Prostate gland (tissue), 2 donors: Measurements from ENCODE around the gene ABCC4. TPM values are rescaled to one million over a fixed set of nuclear protein-coding genes. Genes with fewer than 3 reads are reported as not detected.

Source experiments
- DNase-seq: peaks from one replicate; pipeline ENCODE4 v3.0.0-alpha.2; 2019; ENCODE audit warnings: low spot score
- H3K27ac ChIP-seq, 2 donors: fragments of 200-600 bp; sonication (generic); 2 replicates each; pipeline ENCODE4 v1.5.1; 2017 to 2019
- H3K27me3 ChIP-seq: fragments of 200-600 bp; sonication (generic); replicated peaks from 2 replicates; pipeline ENCODE4 v1.5.1; 2019; ENCODE audit not compliant: insufficient read depth
- H3K36me3 ChIP-seq, 2 donors: fragments of 200-600 bp; sonication (generic); 1 replicate in 1 of 2; 2 replicates in 1 of 2; pipeline versions ENCODE4 v1.5.1 to v1.8.1; 2017 to 2019
- H3K4me1 ChIP-seq: fragments of 200-600 bp; sonication (generic); replicated peaks from 2 replicates; pipeline ENCODE4 v1.5.1; 2019
- H3K4me3 ChIP-seq, 2 donors: fragments of 200-600 bp; sonication (generic); 2 replicates each; pipeline ENCODE4 v1.5.1; 2017 to 2019
- H3K9me3 ChIP-seq: fragments of 200-600 bp; sonication (generic); 2 replicates; pipeline ENCODE4 v1.5.1; 2017
- POLR2A ChIP-seq: fragments of 450-650 bp; IDR thresholded peaks from one replicate; pipeline ENCODE4 v1.6.1; 2016; ENCODE audit warnings: antibody characterized with exemption, mild to moderate bottlenecking
- POLR2AphosphoS5 ChIP-seq: sonication (generic); formaldehyde crosslinking; IDR thresholded peaks from one replicate; pipeline ENCODE4 v1.6.1; 2017; ENCODE audit warnings: antibody characterized with exemption
- WGBS: methylation state at CpG from one replicate; pipeline ENCODE4 v1.1.5; 2018; 5-methylcytosine and 5-hydroxymethylcytosine counted together
- intact Hi-C: fragments of 100-400 bp; cut with DNase I; formaldehyde crosslinking; loops from one replicate; pipeline ENCODE4 v1.14.2; 2022
- total RNA-seq, 2 donors: library from RNA; depleted of rRNA; stranded (reverse); fragments of >200 nt; gene quantifications; one replicate each; pipeline ENCODE4 v1.1.0, GENCODE V29; 2016
- TF ChIP-seq, protein P1 (sequence below), 4 experiments: fragments of 200-600 bp in 2 of 4; fragments of 450-650 bp in 2 of 4; sonication (generic) in 2 of 4; IDR thresholded peaks; 1 replicate in 3 of 4; 2 replicates in 1 of 4; pipeline ENCODE4 v1.5.1; 2016 to 2019; ENCODE audit warnings: antibody characterized with exemption in 4 of 4, mild to moderate bottlenecking in 2 of 4, moderate library complexity in 2 of 4

The ABCC4 gene
- total RNA-seq, 2 donors from 2014 or later: 33.3 to 48.4 TPM

DNA sequence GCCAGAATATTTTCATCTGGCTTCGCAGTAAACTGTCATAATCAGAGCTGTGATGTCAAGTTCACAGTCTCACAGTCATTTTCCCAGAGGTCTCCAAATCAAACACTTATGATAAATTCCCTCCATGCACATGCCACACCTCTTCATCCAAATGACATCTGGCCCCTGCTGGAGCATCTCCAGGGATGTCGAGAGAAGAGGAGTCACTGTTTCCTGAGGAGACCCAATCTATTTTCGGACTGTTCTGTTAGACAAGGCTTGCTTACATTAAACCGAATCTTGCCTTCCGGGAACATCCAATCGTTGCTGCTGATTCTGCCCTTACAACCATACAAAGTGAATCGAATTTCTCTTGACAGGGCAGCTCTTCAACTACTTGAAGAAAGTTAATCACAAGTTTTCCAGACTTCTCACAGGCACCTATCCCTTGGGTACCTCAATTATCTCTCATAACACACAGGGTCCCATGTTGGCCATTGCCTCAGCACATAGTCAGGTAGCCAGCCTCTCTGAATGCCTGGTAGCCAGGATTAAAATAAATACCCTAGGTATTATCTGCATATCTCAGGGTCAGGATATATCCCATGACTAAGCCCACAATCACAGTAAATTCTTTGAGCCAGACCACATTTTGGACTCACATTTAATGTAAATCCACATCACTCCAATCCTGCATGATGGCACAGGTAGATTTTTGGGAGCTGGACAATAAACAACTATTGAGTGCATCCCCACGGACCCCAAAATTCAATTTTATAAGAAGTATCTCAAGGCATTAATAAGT lies 182.5 kb downstream of the ABCC4 start:
- H3K9me3 ChIP-seq: no peaks in the 10 kb centered on the region
- H3K27ac ChIP-seq: no peak overlapping the region
- no peak overlapping the region for H3K4me3 ChIP-seq
- TF ChIP-seq POLR2A (no peak), POLR2AphosphoS5 (no peak)
- TF ChIP-seq, protein P1, sequence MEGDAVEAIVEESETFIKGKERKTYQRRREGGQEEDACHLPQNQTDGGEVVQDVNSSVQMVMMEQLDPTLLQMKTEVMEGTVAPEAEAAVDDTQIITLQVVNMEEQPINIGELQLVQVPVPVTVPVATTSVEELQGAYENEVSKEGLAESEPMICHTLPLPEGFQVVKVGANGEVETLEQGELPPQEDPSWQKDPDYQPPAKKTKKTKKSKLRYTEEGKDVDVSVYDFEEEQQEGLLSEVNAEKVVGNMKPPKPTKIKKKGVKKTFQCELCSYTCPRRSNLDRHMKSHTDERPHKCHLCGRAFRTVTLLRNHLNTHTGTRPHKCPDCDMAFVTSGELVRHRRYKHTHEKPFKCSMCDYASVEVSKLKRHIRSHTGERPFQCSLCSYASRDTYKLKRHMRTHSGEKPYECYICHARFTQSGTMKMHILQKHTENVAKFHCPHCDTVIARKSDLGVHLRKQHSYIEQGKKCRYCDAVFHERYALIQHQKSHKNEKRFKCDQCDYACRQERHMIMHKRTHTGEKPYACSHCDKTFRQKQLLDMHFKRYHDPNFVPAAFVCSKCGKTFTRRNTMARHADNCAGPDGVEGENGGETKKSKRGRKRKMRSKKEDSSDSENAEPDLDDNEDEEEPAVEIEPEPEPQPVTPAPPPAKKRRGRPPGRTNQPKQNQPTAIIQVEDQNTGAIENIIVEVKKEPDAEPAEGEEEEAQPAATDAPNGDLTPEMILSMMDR (IDR thresholded peaks at IDR 0.05): no peak
- WGBS: 93% methylated on average over 8 of the region's 8 CpGs
- H3K36me3 ChIP-seq: no peaks in the 10 kb centered on the region
- H3K4me1 ChIP-seq: no peaks in the 10 kb centered on the region
- H3K27me3 ChIP-seq: no peaks in the 10 kb centered on the region
- DNase-seq: no peak
- intact Hi-C loops: no loop called here

DNA sequence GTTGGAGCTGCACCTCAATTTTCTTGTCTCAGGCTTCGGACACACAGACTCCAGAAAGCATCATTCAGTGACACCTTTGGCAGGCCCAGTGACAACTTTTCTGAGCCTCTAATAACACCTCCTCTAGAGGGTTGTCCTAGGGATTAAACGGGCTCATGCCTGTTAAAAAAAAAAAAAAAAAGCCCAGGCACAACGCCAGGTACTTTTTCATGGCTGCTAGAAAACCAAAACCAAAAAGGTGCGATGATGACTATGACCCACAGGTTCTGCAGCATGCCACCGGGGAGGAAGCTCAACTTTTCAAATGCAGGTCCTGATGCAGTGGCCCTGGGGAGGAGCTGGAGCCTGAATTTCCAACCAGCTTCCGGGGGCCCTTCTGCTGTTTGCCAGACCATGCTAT lies 184.2 kb downstream of the ABCC4 start:
- Histone ChIP-seq H3K36me3 (no peaks in the 10 kb centered on the region), H3K4me3 (no peak overlapping the region), H3K4me1 (no peaks in the 10 kb centered on the region), H3K27me3 (no peaks in the 10 kb centered on the region), H3K9me3 (no peaks in the 10 kb centered on the region), H3K27ac (no peak overlapping the region)
- TF ChIP-seq, protein P1 (IDR thresholded peaks at IDR 0.05): no peak
- TF ChIP-seq POLR2A (no peak), POLR2AphosphoS5 (no peak)
- intact Hi-C loops: no loop called here
- 39% methylated on average over 6 of the region's 6 CpGs for WGBS
- DNase-seq: no peak

DNA sequence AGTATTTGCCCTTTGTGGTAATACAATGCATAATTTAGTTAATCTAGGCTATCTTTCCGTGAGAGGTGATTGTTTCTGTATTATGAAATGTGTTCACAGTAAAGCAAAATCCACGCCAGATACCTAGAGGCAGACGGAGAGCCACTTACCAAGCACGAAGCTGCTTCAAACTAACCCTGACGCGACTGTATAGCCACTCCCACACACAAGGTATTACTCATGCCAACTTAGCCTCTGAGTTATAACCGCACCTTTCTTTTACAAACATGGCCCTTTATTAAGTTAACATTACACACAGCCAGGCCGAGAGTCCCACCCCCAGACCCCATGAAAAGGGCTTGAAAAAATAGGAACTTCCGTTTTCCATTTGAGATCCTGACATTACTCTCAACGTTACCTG lies 185.7 kb downstream of the ABCC4 start:
- TF ChIP-seq, protein P1 (IDR thresholded peaks at IDR 0.05): no peak
- no peak for TF ChIP-seq POLR2A
- TF ChIP-seq POLR2AphosphoS5: no peak
- Histone ChIP-seq H3K9me3 (no peaks in the 10 kb centered on the region), H3K36me3 (no peaks in the 10 kb centered on the region), H3K27ac (no peak overlapping the region), H3K27me3 (no peaks in the 10 kb centered on the region), H3K4me3 (no peak overlapping the region), H3K4me1 (no peaks in the 10 kb centered on the region)
- intact Hi-C loops: no loop called here
- WGBS: 62% methylated on average over 10 of the region's 10 CpGs
- no peak for DNase-seq

DNA sequence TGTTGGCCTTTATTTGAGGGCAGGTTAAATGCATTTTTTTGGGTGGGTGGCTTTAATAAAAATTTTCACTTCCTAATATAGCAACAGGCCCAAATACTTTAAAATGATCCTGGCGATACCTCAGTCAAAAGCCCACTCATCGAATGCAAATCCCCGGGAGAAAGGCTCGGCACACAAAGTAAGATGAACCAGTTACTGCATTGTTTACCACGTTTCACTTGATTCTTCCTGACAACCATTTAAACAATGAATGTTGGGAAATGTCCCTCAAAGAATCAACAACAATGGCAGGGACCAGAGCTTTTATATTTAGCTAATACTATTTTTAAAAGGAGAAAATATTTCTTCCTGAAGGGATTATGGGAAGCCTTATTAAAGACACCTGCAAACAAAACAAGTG lies 187.7 kb downstream of the ABCC4 start:
- TF ChIP-seq, protein P1 (IDR thresholded peaks at IDR 0.05): no peak
- TF ChIP-seq POLR2A: no peak
- WGBS: 70% methylated on average over 5 of the region's 5 CpGs
- no peak overlapping the region for H3K27ac ChIP-seq
- no peak for DNase-seq
- intact Hi-C loops: no loop called here
- no peak overlapping the region for H3K4me3 ChIP-seq
- no peaks in the 10 kb centered on the region for H3K36me3 ChIP-seq
- H3K27me3 ChIP-seq: no peaks in the 10 kb centered on the region
- no peaks in the 10 kb centered on the region for H3K4me1 ChIP-seq
- H3K9me3 ChIP-seq: no peaks in the 10 kb centered on the region

DNA sequence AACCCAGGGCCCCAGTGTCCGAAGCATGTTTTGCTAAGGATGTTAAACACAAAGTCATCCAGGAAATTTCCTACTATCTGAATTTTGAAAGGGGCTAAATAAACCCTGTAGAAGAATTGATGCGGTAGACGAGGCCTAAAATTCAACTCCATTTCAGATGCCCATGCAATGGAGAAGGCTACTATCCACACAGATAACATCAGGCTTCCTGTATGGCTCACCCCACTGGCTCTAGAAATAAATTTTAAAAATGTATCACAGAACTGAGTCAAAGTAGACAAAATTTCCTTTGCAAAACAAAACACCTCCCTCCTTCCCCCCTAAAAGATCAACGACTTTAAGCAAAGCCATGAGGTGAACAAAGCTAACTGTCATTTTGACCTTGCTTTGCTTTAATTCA lies 188.4 kb downstream of the ABCC4 start:
- intact Hi-C loops: no loop called here
- no peak for TF ChIP-seq POLR2A
- TF ChIP-seq POLR2AphosphoS5: no peak
- TF ChIP-seq, protein P1 (IDR thresholded peaks at IDR 0.05): no peak

More for the DNA sequence above, 188.4 kb downstream of the ABCC4 start:
- Histone ChIP-seq H3K9me3 (no peaks in the 10 kb centered on the region), H3K4me3 (no peak overlapping the region), H3K27ac (no peak overlapping the region), H3K36me3 (no peaks in the 10 kb centered on the region), H3K27me3 (no peaks in the 10 kb centered on the region), H3K4me1 (no peaks in the 10 kb centered on the region)
- 93% methylated on average over 4 of the region's 4 CpGs for WGBS
- no peak for DNase-seq
